ENCODE data around the gene KCNS3.
A peak's percentile ranks its signal among the peaks of the same experiment; 100 is the strongest.

KCNS3 gene

DNA sequence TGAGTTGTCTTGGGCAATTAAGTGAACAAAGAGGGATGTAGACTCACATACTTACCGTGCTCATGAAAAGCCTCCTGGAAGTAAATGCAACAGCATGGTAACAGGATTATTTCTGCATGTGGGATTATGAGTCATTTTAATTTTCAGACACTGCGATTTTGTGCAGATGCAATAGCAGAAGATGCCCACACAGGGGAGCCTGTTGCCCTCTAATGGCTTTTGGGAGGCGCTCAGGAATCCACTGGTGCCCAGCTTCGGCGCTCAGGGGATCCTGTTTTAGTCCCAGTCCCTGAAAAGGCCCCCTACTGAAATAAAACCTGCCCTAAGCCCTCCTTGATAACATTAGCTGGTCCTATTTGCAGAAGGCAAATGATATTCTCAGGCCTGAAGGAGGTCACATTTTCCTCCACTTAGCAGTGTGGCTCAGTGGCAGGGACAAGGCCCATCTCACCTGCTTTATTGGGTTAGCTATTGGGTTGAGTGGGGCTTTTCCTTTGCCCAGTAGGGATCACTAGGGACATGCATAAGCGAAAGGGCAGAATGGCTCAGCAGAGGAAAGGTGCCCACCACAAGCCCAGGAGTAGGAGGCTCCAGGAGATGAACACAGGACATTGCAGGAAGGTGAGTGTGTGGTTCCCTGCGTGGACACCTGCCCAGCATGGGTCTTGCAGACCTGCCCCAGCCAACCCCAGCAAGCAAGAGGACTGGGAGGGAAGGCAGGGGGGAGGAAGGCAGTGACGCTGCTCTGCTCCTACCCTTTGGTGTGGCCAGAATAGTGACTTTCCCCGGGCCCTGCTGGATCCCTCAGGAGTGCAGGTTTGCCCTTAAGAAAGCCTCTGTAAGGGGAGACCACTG, 26.5 kb upstream of the KCNS3 start:
- H3K9ac ChIP-seq (ENCODE audit: low read length): no peak overlapping the region
- no peaks in the 10 kb centered on the region for H3K9me3 ChIP-seq (ENCODE audit: control insufficient read depth, low read length)
- H3K36me3 ChIP-seq (ENCODE audit: control insufficient read depth, insufficient read depth, low read length, severe bottlenecking): no peaks in the 10 kb centered on the region
- no peak overlapping the region for H3K4me3 ChIP-seq (ENCODE audit: low read length)
- peaks cover 30% of the 10 kb centered on the region for H3K27me3 ChIP-seq (replicated peaks; ENCODE audit: control insufficient read depth, insufficient read depth, low read length)
- H3K4me1 ChIP-seq (ENCODE audit: control insufficient read depth, insufficient read depth, low read length): no peaks in the 10 kb centered on the region
- peak; percentile 86 for DNase-seq (ENCODE audit: low read depth)

- H3K4me1 ChIP-seq (ENCODE audit: control insufficient read depth, insufficient read depth, low read length): no peaks in the 10 kb centered on the region
- peaks cover 34% of the 10 kb centered on the region for H3K27me3 ChIP-seq (replicated peaks; ENCODE audit: control insufficient read depth, insufficient read depth, low read length)
- no peak overlapping the region for H3K4me3 ChIP-seq (ENCODE audit: low read length)
- no peak for DNase-seq (ENCODE audit: low read depth)
- H3K36me3 ChIP-seq (ENCODE audit: control insufficient read depth, insufficient read depth, low read length, severe bottlenecking): no peaks in the 10 kb centered on the region
- no peaks in the 10 kb centered on the region for H3K9me3 ChIP-seq (ENCODE audit: control insufficient read depth, low read length)
- no peak overlapping the region for H3K9ac ChIP-seq (ENCODE audit: low read length)
Observed at GRCh38 chr2:17853799-17854198, 24.7 kb upstream of the KCNS3 start.

DNA sequence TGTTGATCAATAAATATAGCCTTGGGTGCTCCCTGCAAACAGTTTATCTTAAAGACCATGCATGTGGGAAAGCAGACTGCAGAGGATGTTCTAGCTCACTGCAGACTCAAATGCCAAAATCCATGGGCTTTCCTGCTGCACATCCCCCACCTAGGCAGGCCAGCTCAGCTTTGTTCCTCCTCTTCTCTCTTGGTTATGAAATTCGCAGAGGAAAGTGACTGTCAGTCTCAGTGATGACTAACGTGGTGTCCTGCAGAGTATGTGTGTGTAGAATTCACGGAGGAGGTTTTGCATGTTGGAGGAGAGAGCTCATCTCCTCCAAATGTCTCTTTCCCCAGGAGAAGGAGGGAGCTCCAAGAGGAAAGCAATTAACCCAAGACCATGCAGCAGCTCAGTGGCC, 21.4 kb upstream of the KCNS3 start:
- H3K27me3 ChIP-seq (replicated peaks; ENCODE audit: control insufficient read depth, insufficient read depth, low read length): peaks cover 35% of the 10 kb centered on the region
- H3K9ac ChIP-seq (ENCODE audit: low read length): no peak overlapping the region
- H3K4me1 ChIP-seq (ENCODE audit: control insufficient read depth, insufficient read depth, low read length): no peaks in the 10 kb centered on the region
- H3K36me3 ChIP-seq (ENCODE audit: control insufficient read depth, insufficient read depth, low read length, severe bottlenecking): no peaks in the 10 kb centered on the region
- peak; percentile 15 for DNase-seq (ENCODE audit: low read depth)
- H3K9me3 ChIP-seq (ENCODE audit: control insufficient read depth, low read length): no peaks in the 10 kb centered on the region
- no peak overlapping the region for H3K4me3 ChIP-seq (ENCODE audit: low read length)

GRCh38 chr2:17858064-17858463, 20.4 kb upstream of the KCNS3 start:
- no peak overlapping the region for H3K9ac ChIP-seq (ENCODE audit: low read length)
- DNase-seq (ENCODE audit: low read depth): no peak
- no peaks in the 10 kb centered on the region for H3K9me3 ChIP-seq (ENCODE audit: control insufficient read depth, low read length)
- peaks cover 31% of the 10 kb centered on the region for H3K27me3 ChIP-seq (replicated peaks; ENCODE audit: control insufficient read depth, insufficient read depth, low read length)
- no peaks in the 10 kb centered on the region for H3K36me3 ChIP-seq (ENCODE audit: control insufficient read depth, insufficient read depth, low read length, severe bottlenecking)
- no peaks in the 10 kb centered on the region for H3K4me1 ChIP-seq (ENCODE audit: control insufficient read depth, insufficient read depth, low read length)
- no peak overlapping the region for H3K4me3 ChIP-seq (ENCODE audit: low read length)

- H3K9ac ChIP-seq (ENCODE audit: low read length): no peak overlapping the region
- H3K27me3 ChIP-seq (replicated peaks; ENCODE audit: control insufficient read depth, insufficient read depth, low read length): peaks cover 8% of the 10 kb centered on the region
- no peak for DNase-seq (ENCODE audit: low read depth)
- H3K4me3 ChIP-seq (ENCODE audit: low read length): no peak overlapping the region
- H3K4me1 ChIP-seq (ENCODE audit: control insufficient read depth, insufficient read depth, low read length): no peaks in the 10 kb centered on the region
- no peaks in the 10 kb centered on the region for H3K9me3 ChIP-seq (ENCODE audit: control insufficient read depth, low read length)
- no peaks in the 10 kb centered on the region for H3K36me3 ChIP-seq (ENCODE audit: control insufficient read depth, insufficient read depth, low read length, severe bottlenecking)
Observed at GRCh38 chr2:17863539-17863938, 14.9 kb upstream of the KCNS3 start.

DNA sequence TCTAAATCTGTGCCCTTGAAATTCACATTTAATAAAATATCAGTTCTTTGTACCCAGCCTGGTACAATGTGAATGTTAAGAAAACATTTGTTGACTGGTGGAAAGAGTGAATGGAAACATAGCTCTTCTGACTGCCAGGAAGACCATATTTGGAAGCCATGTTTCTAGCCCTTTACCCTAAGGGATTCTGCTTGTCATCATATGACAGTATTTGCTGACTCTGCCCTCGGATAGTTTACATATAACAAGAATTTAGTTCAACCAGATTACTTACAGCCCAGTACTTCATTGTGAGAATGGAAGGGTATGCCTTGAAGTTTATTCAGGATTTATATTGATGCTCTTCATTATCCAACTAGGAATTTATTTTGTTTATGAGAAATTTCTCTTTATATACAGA, 13.8 kb upstream of the KCNS3 start:
- DNase-seq (ENCODE audit: low read depth): no peak
- H3K4me3 ChIP-seq (ENCODE audit: low read length): no peak overlapping the region
- no peak overlapping the region for H3K9ac ChIP-seq (ENCODE audit: low read length)
- H3K9me3 ChIP-seq (ENCODE audit: control insufficient read depth, low read length): no peaks in the 10 kb centered on the region
- peaks cover 13% of the 10 kb centered on the region for H3K27me3 ChIP-seq (replicated peaks; ENCODE audit: control insufficient read depth, insufficient read depth, low read length)
- H3K36me3 ChIP-seq (ENCODE audit: control insufficient read depth, insufficient read depth, low read length, severe bottlenecking): no peaks in the 10 kb centered on the region
- no peaks in the 10 kb centered on the region for H3K4me1 ChIP-seq (ENCODE audit: control insufficient read depth, insufficient read depth, low read length)

DNA sequence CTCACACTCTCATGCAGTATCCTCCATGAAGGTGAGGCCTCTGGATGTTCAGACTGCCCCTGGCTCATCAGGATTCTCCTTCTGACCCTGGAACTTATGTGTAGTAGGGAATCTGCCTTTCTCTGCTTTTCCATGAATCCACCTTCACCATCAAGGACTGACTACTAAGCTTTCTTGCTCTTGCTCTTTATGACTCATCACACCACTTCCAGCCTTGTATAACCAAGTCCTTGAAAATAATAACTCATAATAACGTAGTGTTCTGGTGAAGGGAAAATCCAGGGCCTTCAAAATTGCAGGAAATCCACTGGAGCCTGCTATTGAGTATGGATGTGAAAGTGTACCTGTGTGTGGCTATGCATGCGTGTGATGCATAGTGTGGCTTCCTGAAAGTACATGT, 11.3 kb upstream of the KCNS3 start:
- Histone ChIP-seq H3K27me3 (replicated peaks; ENCODE audit: control insufficient read depth, insufficient read depth, low read length) (peaks cover 15% of the 10 kb centered on the region), H3K4me1 (ENCODE audit: control insufficient read depth, insufficient read depth, low read length) (no peaks in the 10 kb centered on the region), H3K9me3 (ENCODE audit: control insufficient read depth, low read length) (no peaks in the 10 kb centered on the region), H3K4me3 (ENCODE audit: low read length) (no peak overlapping the region), H3K36me3 (ENCODE audit: control insufficient read depth, insufficient read depth, low read length, severe bottlenecking) (no peaks in the 10 kb centered on the region), H3K9ac (ENCODE audit: low read length) (no peak overlapping the region)
- no peak for DNase-seq (ENCODE audit: low read depth)

- no peak for DNase-seq (ENCODE audit: low read depth)
- H3K4me1 ChIP-seq (ENCODE audit: control insufficient read depth, insufficient read depth, low read length): no peaks in the 10 kb centered on the region
- H3K9me3 ChIP-seq (ENCODE audit: control insufficient read depth, low read length): no peaks in the 10 kb centered on the region
- H3K9ac ChIP-seq (ENCODE audit: low read length): no peak overlapping the region
- no peak overlapping the region for H3K4me3 ChIP-seq (ENCODE audit: low read length)
- H3K36me3 ChIP-seq (ENCODE audit: control insufficient read depth, insufficient read depth, low read length, severe bottlenecking): no peaks in the 10 kb centered on the region
- H3K27me3 ChIP-seq (replicated peaks; ENCODE audit: control insufficient read depth, insufficient read depth, low read length): peaks cover 27% of the 10 kb centered on the region
Observed at GRCh38 chr2:17869128-17869527, 9.3 kb upstream of the KCNS3 start.

GRCh38 chr2:17871639-17872038, 6.8 kb upstream of the KCNS3 start:
- H3K4me3 ChIP-seq (ENCODE audit: low read length): no peak overlapping the region
- H3K4me1 ChIP-seq (ENCODE audit: control insufficient read depth, insufficient read depth, low read length): no peaks in the 10 kb centered on the region
- H3K27me3 ChIP-seq (replicated peaks; ENCODE audit: control insufficient read depth, insufficient read depth, low read length): peaks cover 48% of the 10 kb centered on the region
- no peak for DNase-seq (ENCODE audit: low read depth)
- no peaks in the 10 kb centered on the region for H3K36me3 ChIP-seq (ENCODE audit: control insufficient read depth, insufficient read depth, low read length, severe bottlenecking)
- no peak overlapping the region for H3K9ac ChIP-seq (ENCODE audit: low read length)
- H3K9me3 ChIP-seq (ENCODE audit: control insufficient read depth, low read length): no peaks in the 10 kb centered on the region

DNA sequence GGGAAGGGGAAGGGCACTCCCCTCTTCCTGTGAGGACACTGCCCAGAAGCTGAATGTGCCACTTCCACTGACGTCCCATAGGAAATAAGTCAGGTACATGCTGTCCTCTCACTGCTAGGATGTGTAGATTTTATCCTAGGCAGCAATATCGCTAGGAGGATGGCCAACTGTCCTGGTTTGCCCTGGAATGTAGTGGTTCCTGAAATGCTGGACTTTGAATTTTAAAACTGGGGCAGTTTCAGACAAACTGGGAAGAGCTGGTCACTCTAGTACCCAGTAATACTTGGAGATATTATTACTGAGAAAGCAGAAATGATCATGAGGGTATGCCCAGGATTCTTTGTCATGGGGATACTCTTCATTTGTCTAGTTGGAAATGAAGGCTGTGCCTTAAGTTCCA, 5.4 kb upstream of the KCNS3 start:
- H3K27me3 ChIP-seq (replicated peaks; ENCODE audit: control insufficient read depth, insufficient read depth, low read length): peaks cover 56% of the 10 kb centered on the region
- H3K36me3 ChIP-seq (ENCODE audit: control insufficient read depth, insufficient read depth, low read length, severe bottlenecking): no peaks in the 10 kb centered on the region
- H3K9ac ChIP-seq (ENCODE audit: low read length): no peak overlapping the region
- H3K9me3 ChIP-seq (ENCODE audit: control insufficient read depth, low read length): no peaks in the 10 kb centered on the region
- no peak overlapping the region for H3K4me3 ChIP-seq (ENCODE audit: low read length)
- no peak for DNase-seq (ENCODE audit: low read depth)
- H3K4me1 ChIP-seq (ENCODE audit: control insufficient read depth, insufficient read depth, low read length): no peaks in the 10 kb centered on the region

DNA sequence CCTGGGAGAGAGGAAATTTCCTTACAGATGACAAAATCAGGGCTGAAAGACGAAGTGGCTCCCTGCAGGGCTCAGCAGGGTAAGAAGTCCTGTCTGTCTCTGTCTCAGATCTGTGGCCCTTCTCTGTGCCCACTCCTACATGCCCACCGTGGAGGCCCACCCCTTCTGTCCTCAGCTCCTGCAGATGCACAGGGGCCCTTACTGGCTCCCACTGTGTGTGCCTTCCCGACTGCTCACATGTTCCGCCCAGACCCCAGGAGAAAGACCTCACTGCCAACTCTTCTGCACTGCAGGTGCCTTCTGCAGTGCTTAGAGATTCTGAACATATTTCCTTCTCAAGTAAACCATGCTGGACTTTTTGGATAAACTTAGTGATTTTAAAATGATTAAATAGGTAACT, 1.9 kb upstream of the KCNS3 start:
- Histone ChIP-seq H3K9ac (ENCODE audit: low read length) (no peak overlapping the region), H3K4me1 (ENCODE audit: control insufficient read depth, insufficient read depth, low read length) (peaks cover 5% of the 10 kb centered on the region), H3K4me3 (ENCODE audit: low read length) (no peak overlapping the region), H3K27me3 (replicated peaks; ENCODE audit: control insufficient read depth, insufficient read depth, low read length) (peaks cover 71% of the 10 kb centered on the region), H3K9me3 (ENCODE audit: control insufficient read depth, low read length) (no peaks in the 10 kb centered on the region), H3K36me3 (ENCODE audit: control insufficient read depth, insufficient read depth, low read length, severe bottlenecking) (no peaks in the 10 kb centered on the region)
- DNase-seq (ENCODE audit: low read depth): no peak

- Histone ChIP-seq H3K27me3 (replicated peaks; ENCODE audit: control insufficient read depth, insufficient read depth, low read length) (peaks cover 67% of the 10 kb centered on the region), H3K9me3 (ENCODE audit: control insufficient read depth, low read length) (no peaks in the 10 kb centered on the region), H3K4me1 (ENCODE audit: control insufficient read depth, insufficient read depth, low read length) (peaks cover 5% of the 10 kb centered on the region), H3K9ac (ENCODE audit: low read length) (no peak overlapping the region), H3K36me3 (ENCODE audit: control insufficient read depth, insufficient read depth, low read length, severe bottlenecking) (no peaks in the 10 kb centered on the region), H3K4me3 (ENCODE audit: low read length) (peak overlapping the region; percentile 77)
- DNase-seq (ENCODE audit: low read depth): no peak
Observed at GRCh38 chr2:17877811-17878280, 621 bp upstream of the KCNS3 start.

All from adipocyte (in vitro differentiated cells).